Thoracic aorta (tissue), 2 donors: ENCODE results near the gene GNG7. TPM values are rescaled to one million over a fixed set of nuclear protein-coding genes. Genes with fewer than 3 reads are reported as not detected.

ENCODE experiments used
- ATAC-seq: fragments of 150-250 bp; one replicate; pipeline ENCODE4 v1.8.0; 2017; ENCODE audit warnings: low read depth; ENCODE audit not compliant: insufficient number of reproducible peaks, low FRiP score
- DNase-seq: peaks from one replicate; pipeline ENCODE4 v3.0.0-alpha.2; 2020; ENCODE audit warnings: low spot score
- H3K27ac ChIP-seq, 2 donors: fragments of 200-600 bp; sonication (generic); 1 replicate in 1 of 2; 2 replicates in 1 of 2; pipeline ENCODE4 v1.5.1; 2016; ENCODE audit warnings: mild to moderate bottlenecking in 2 of 2, moderate library complexity in 2 of 2
- H3K27me3 ChIP-seq: fragments of 200-600 bp; sonication (generic); replicated peaks from 2 replicates; pipeline ENCODE4 v1.6.0; 2016; ENCODE audit warnings: mild to moderate bottlenecking; ENCODE audit not compliant: insufficient read depth
- H3K36me3 ChIP-seq: fragments of 200-600 bp; sonication (generic); one replicate; pipeline ENCODE4 v1.5.1; 2016
- H3K4me1 ChIP-seq, 2 donors: fragments of 200-600 bp; sonication (generic); 1 replicate in 1 of 2; 2 replicates in 1 of 2; pipeline versions ENCODE4 v1.5.1 to v1.6.0; 2016; ENCODE audit warnings: low read depth in 2 of 2, mild to moderate bottlenecking in 1 of 2; ENCODE audit not compliant: control insufficient read depth in 1 of 2
- H3K4me3 ChIP-seq: fragments of 200-600 bp; sonication (generic); 2 replicates; pipeline ENCODE4 v1.5.1; 2016; ENCODE audit warnings: mild to moderate bottlenecking
- H3K9me3 ChIP-seq: fragments of 200-600 bp; sonication (generic); 2 replicates; pipeline ENCODE4 v1.5.1; 2016
- CTCF ChIP-seq: fragments of 200-600 bp; sonication (generic); IDR thresholded peaks from one replicate; pipeline ENCODE4 v1.5.1; 2019; ENCODE audit warnings: antibody characterized with exemption
- total RNA-seq, 2 donors: library from RNA; depleted of rRNA; stranded (reverse); fragments of >200 nt; gene quantifications; one replicate each; pipeline versions ENCODE4 v1.1.0 to v1.2.3, GENCODE V29; 2016

Gene GNG7
- total RNA-seq: 1 to 10 TPM; 2.3 to 3.2 TPM

GRCh38 chr19:2702170-2703076 is at the start of gene GNG7:
TSS of gene GNG7 (minus strand) at chr19:2702694. CDS start at chr19:2520688, 182,006 bp downstream.
- Histone ChIP-seq H3K4me1 (peaks cover 0 to 10% of the 10 kb centered on the region in 2 donors), H3K4me3 (peak within 1 kb of the TSS; percentile 79), H3K27ac (no peak within 1 kb of the TSS), H3K36me3 (no peaks in the 10 kb centered on the region), H3K27me3 (no peaks in the 10 kb centered on the region), H3K9me3 (no peaks in the 10 kb centered on the region)
- ATAC-seq (peak; percentile 82), DNase-seq (peak; percentile 61)
- TF ChIP-seq CTCF: no peak

- Histone ChIP-seq H3K9me3 (no peaks in the 10 kb centered on the region), H3K27me3 (no peaks in the 10 kb centered on the region), H3K36me3 (peaks cover 15% of the 10 kb centered on the region), H3K4me1 (no peaks in the 10 kb centered on the region), H3K4me3 (no peak overlapping the region), H3K27ac (no peak overlapping the region)
- no peak for ATAC-seq
- no peak for TF ChIP-seq CTCF
- no peak for DNase-seq
Observed at GRCh38 chr19:2751438-2751830, 48.9 kb upstream of the GNG7 start.

- H3K4me3 ChIP-seq: no peak overlapping the region
- ATAC-seq (no peak), DNase-seq (no peak)
- H3K36me3 ChIP-seq: peaks cover 12% of the 10 kb centered on the region
- no peaks in the 10 kb centered on the region for H3K9me3 ChIP-seq
- H3K27ac ChIP-seq: no peak overlapping the region
- no peaks in the 10 kb centered on the region for H3K27me3 ChIP-seq
- no peaks in the 10 kb centered on the region for H3K4me1 ChIP-seq
- no peak for TF ChIP-seq CTCF
Observed at GRCh38 chr19:2750808-2751437, 48.4 kb upstream of the GNG7 start.

DNA sequence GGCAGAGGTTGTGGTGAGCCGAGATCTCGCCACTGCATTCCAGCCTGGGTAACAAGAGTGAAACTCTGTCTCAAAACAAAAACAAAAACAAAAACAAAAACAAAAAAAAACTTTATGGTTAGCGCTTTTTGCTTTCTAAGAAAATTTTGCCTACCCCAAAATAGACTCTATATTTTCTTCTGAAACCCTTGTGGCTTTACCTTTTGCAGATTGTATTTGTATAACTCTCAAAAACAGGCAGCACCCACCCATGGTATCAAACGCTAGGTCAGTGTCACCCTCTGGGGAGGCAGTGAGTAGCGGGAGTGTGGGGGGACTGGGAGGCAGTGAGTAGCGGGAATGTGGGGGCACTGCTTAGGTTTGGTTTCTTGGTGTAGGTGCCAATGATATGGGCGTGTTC is 44.9 kb upstream of the GNG7 start:
- TF ChIP-seq CTCF: no peak
- ATAC-seq: no peak
- H3K27me3 ChIP-seq: no peaks in the 10 kb centered on the region
- H3K36me3 ChIP-seq: no peaks in the 10 kb centered on the region
- no peak overlapping the region for H3K27ac ChIP-seq
- H3K4me1 ChIP-seq: no peaks in the 10 kb centered on the region
- H3K4me3 ChIP-seq: no peak overlapping the region
- H3K9me3 ChIP-seq: no peaks in the 10 kb centered on the region
- no peak for DNase-seq

DNA sequence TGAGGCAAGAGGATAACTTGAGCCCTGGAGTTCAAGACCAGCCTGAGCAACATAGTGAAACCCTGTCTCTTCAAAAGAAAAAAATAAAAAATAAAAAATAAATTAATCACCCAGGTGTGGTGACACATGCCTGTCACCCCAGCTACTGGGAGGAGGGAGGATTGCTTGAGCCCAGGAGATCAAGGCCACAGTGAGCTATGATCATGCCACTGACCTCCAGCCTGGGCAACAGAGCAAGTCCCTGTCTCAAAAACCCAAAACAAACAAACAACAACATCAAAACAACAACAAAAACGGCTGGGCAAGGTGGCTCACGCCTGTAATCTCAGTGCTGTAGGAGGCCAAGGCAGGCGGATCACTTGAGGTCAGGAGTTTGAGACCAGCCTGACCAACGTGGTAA is 41.6 kb upstream of the GNG7 start:
- peaks cover 4 to 5% of the 10 kb centered on the region in 2 donors for H3K4me1 ChIP-seq
- H3K27me3 ChIP-seq: no peaks in the 10 kb centered on the region
- H3K4me3 ChIP-seq: no peak overlapping the region
- no peak for DNase-seq
- H3K27ac ChIP-seq: no peak overlapping the region
- no peak for TF ChIP-seq CTCF
- ATAC-seq: no peak
- no peaks in the 10 kb centered on the region for H3K9me3 ChIP-seq
- no peaks in the 10 kb centered on the region for H3K36me3 ChIP-seq
